ENCODE data around the gene DEF6.
A peak's percentile ranks its signal among the peaks of the same experiment; 100 is the strongest.

Gene DEF6

GRCh38 chr6:35292494-35292893 lies 5.1 kb upstream of the DEF6 start:
- TF ChIP-seq, protein P1, sequence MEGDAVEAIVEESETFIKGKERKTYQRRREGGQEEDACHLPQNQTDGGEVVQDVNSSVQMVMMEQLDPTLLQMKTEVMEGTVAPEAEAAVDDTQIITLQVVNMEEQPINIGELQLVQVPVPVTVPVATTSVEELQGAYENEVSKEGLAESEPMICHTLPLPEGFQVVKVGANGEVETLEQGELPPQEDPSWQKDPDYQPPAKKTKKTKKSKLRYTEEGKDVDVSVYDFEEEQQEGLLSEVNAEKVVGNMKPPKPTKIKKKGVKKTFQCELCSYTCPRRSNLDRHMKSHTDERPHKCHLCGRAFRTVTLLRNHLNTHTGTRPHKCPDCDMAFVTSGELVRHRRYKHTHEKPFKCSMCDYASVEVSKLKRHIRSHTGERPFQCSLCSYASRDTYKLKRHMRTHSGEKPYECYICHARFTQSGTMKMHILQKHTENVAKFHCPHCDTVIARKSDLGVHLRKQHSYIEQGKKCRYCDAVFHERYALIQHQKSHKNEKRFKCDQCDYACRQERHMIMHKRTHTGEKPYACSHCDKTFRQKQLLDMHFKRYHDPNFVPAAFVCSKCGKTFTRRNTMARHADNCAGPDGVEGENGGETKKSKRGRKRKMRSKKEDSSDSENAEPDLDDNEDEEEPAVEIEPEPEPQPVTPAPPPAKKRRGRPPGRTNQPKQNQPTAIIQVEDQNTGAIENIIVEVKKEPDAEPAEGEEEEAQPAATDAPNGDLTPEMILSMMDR (IDR thresholded peaks at IDR 0.05) = no peak
- Histone ChIP-seq H3K27ac (no peak overlapping the region), H3K36me3 (peaks cover 61% of the 10 kb centered on the region), H3K9me3 (no peaks in the 10 kb centered on the region), H3K27me3 (no peaks in the 10 kb centered on the region), H3K4me1 (ENCODE audit: control insufficient read depth in 1 of 2, insufficient read depth in 1 of 2, low read depth in 1 of 2, low read length in 1 of 2) (peaks cover 12 to 13% of the 10 kb centered on the region in 2 experiments), H3K4me3 (ENCODE audit: low read depth in 1 of 2, low read length in 1 of 2) (no peak overlapping the region)

- Histone ChIP-seq H3K4me1 (ENCODE audit: control insufficient read depth in 1 of 2, insufficient read depth in 1 of 2, low read depth in 1 of 2, low read length in 1 of 2) (peaks cover 18 to 24% of the 10 kb centered on the region in 2 experiments), H3K4me3 (ENCODE audit: low read depth in 1 of 2, low read length in 1 of 2) (no peak overlapping the region), H3K27me3 (no peaks in the 10 kb centered on the region), H3K36me3 (peaks cover 49% of the 10 kb centered on the region), H3K27ac (no peak overlapping the region), H3K9me3 (no peaks in the 10 kb centered on the region)
- TF ChIP-seq, protein P1 (IDR thresholded peaks at IDR 0.05) = no peak
Measured at GRCh38 chr6:35293681-35294080, 3.9 kb upstream of the DEF6 start.

DNA sequence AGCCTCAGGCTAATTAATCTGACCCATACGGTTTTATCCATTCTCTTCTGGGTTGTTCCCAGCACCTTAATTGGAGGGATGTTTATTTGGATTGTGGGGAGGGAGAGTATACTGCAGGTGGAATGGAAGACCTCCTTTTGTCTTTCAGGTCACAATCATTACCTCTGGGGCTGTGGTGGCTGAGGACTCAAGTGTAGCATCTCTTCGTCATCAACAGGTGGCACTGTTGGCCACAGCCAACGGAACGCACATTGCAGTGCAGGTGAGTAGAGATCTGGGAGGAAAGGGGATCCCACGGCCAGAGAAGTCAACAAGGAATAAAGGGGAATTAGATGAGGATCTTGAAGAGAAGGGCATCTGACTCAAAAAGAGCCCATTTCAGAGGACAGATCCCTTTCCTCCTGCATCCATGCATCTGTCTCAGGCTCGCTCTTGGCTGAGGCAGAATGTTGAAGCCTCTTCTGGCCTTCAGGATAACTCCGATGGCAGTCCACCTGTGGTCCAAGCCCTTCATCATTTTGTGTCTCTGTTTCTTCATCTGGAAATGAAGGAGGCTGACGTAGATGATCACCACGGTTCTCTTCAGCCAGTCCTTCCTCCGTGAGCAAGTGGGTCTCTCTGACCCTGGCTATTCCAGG lies 3.2 kb upstream of the DEF6 start:
- Histone ChIP-seq H3K4me3 (ENCODE audit: low read depth in 1 of 2, low read length in 1 of 2) (no peak overlapping the region), H3K27me3 (no peaks in the 10 kb centered on the region), H3K36me3 (peaks cover 44% of the 10 kb centered on the region), H3K4me1 (ENCODE audit: control insufficient read depth in 1 of 2, insufficient read depth in 1 of 2, low read depth in 1 of 2, low read length in 1 of 2) (peaks cover 26 to 32% of the 10 kb centered on the region in 2 experiments), H3K9me3 (no peaks in the 10 kb centered on the region), H3K27ac (no peak overlapping the region)
- TF ChIP-seq, protein P1 (IDR thresholded peaks at IDR 0.05) = peak; percentile 78

GRCh38 chr6:35295036-35295435 lies 2.6 kb upstream of the DEF6 start:
- Histone ChIP-seq H3K27me3 (no peaks in the 10 kb centered on the region), H3K4me1 (ENCODE audit: control insufficient read depth in 1 of 2, insufficient read depth in 1 of 2, low read depth in 1 of 2, low read length in 1 of 2) (peaks cover 32 to 38% of the 10 kb centered on the region in 2 experiments), H3K27ac (no peak overlapping the region), H3K4me3 (ENCODE audit: low read depth in 1 of 2, low read length in 1 of 2) (no peak overlapping the region), H3K9me3 (no peaks in the 10 kb centered on the region), H3K36me3 (peaks cover 38% of the 10 kb centered on the region)
- TF ChIP-seq, protein P1 (IDR thresholded peaks at IDR 0.05) = no peak

- Histone ChIP-seq H3K27ac (peak overlapping the region; percentile 98), H3K9me3 (no peaks in the 10 kb centered on the region), H3K27me3 (no peaks in the 10 kb centered on the region), H3K36me3 (peaks cover 31% of the 10 kb centered on the region), H3K4me3 (ENCODE audit: low read depth in 1 of 2, low read length in 1 of 2) (no peak overlapping the region), H3K4me1 (ENCODE audit: control insufficient read depth in 1 of 2, insufficient read depth in 1 of 2, low read depth in 1 of 2, low read length in 1 of 2) (peaks cover 39 to 45% of the 10 kb centered on the region in 2 experiments)
- TF ChIP-seq, protein P1 (IDR thresholded peaks at IDR 0.05) = no peak
Measured at GRCh38 chr6:35295521-35296315, 1.9 kb upstream of the DEF6 start.

Data from neutrophil (primary cell).